Measurements from ENCODE around the gene NOTCH4. TPM values are rescaled to one million over a fixed set of nuclear protein-coding genes. Genes with fewer than 3 reads are reported as not detected.
A peak's percentile ranks its signal among the peaks of the same experiment; 100 is the strongest.

Gene NOTCH4
- total and polyA plus RNA-seq, 9 of the 15 experiments (the other 6 are each of a cell fraction or from before 2014, with no cell fraction given) = 0.24 to 4.3 (median 1.7) TPM

DNA sequence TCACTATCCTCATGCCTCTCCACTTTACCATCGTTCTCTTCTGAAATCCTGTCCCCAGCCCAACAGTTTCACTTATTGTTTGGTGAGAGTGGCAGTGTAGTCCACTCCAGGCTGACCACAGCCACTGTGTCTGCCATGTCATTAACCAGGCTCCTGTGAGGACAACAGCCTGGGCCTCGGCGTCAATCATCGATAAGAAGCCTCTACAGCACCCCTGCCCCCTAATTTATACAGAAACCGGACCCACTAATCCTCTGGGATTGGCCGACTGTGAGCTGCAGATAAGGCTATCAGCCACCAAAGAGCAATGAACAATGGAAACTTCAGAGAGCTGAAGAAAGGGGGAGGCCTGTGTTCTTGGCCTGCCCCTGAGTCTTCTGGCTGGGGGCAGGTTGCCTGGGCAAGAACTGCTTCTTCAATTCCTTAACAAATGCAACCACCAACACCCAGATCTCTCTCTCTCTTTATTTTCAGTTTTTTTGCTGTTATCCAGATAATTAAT is 56.1 kb downstream of the NOTCH4 start (continued):
- TF ChIP-seq, protein P1, sequence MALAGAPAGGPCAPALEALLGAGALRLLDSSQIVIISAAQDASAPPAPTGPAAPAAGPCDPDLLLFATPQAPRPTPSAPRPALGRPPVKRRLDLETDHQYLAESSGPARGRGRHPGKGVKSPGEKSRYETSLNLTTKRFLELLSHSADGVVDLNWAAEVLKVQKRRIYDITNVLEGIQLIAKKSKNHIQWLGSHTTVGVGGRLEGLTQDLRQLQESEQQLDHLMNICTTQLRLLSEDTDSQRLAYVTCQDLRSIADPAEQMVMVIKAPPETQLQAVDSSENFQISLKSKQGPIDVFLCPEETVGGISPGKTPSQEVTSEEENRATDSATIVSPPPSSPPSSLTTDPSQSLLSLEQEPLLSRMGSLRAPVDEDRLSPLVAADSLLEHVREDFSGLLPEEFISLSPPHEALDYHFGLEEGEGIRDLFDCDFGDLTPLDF (CRISPR knock-in tag; IDR thresholded peaks at IDR 0.05) = no peak
- TF ChIP-seq CREB1 (IDR thresholded peaks at IDR 0.05) (peak; percentile 60; the same call in 1 of the 2 replicates), CREB1 (CRISPR knock-in tag; IDR thresholded peaks at IDR 0.05) (no peak), SRF (CRISPR knock-in tag; IDR thresholded peaks at IDR 0.05) (0 out of 4 replicates have a peak, but pooled peaks of 1 of the 2 experiments have one; percentile 14), BHLHE40 (IDR thresholded peaks at IDR 0.05; ENCODE audit: low read length) (peak; percentile 61), SLC30A9 (CRISPR knock-in tag; IDR thresholded peaks at IDR 0.05) (no peak), MAFG (tag; conservative IDR thresholded peaks at IDR 0.05) (peak; percentile 62), HDAC3 (IDR thresholded peaks at IDR 0.05; ENCODE audit: borderline replicate concordance, partially characterized antibody) (peak; percentile 78), SMARCC2 (IDR thresholded peaks at IDR 0.05; ENCODE audit: low read depth) (peak; percentile 90), ZNF445 (CRISPR knock-in tag; IDR thresholded peaks at IDR 0.05; ENCODE audit: low read depth) (no peak), XRCC4 (IDR thresholded peaks at IDR 0.05; ENCODE audit: extremely low read depth, insufficient read depth, insufficient read length) (no peak), NCOA2 (IDR thresholded peaks at IDR 0.05; ENCODE audit: partially characterized antibody in 2 of 2) (no peak), SAFB2 (IDR thresholded peaks at IDR 0.05; ENCODE audit: borderline replicate concordance, low read depth, low read length, severe bottlenecking) (no peak), RBBP5 (IDR thresholded peaks at IDR 0.05; ENCODE audit: borderline replicate concordance, insufficient read depth, low read length, poor library complexity, severe bottlenecking) (peak; percentile 21), ZBTB7A (IDR thresholded peaks at IDR 0.05; ENCODE audit: borderline replicate concordance, control insufficient read depth, low read depth, low read length) (peak; percentile 64; the same call in 1 of the 2 replicates), MYNN (IDR thresholded peaks at IDR 0.05) (peak; percentile 83), MYNN (CRISPR knock-in tag; IDR thresholded peaks at IDR 0.05) (no peak)
- TF ChIP-seq, protein P2, sequence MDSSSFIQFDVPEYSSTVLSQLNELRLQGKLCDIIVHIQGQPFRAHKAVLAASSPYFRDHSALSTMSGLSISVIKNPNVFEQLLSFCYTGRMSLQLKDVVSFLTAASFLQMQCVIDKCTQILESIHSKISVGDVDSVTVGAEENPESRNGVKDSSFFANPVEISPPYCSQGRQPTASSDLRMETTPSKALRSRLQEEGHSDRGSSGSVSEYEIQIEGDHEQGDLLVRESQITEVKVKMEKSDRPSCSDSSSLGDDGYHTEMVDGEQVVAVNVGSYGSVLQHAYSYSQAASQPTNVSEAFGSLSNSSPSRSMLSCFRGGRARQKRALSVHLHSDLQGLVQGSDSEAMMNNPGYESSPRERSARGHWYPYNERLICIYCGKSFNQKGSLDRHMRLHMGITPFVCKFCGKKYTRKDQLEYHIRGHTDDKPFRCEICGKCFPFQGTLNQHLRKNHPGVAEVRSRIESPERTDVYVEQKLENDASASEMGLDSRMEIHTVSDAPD (CRISPR knock-in tag; IDR thresholded peaks at IDR 0.05) = 0 out of 2 replicates have a peak, but pooled peaks have one; percentile 68
- TF ChIP-seq, protein P3, sequence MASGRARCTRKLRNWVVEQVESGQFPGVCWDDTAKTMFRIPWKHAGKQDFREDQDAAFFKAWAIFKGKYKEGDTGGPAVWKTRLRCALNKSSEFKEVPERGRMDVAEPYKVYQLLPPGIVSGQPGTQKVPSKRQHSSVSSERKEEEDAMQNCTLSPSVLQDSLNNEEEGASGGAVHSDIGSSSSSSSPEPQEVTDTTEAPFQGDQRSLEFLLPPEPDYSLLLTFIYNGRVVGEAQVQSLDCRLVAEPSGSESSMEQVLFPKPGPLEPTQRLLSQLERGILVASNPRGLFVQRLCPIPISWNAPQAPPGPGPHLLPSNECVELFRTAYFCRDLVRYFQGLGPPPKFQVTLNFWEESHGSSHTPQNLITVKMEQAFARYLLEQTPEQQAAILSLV (tag; IDR thresholded peaks at IDR 0.05) = peak; percentile 81
- TF ChIP-seq, protein P4, sequence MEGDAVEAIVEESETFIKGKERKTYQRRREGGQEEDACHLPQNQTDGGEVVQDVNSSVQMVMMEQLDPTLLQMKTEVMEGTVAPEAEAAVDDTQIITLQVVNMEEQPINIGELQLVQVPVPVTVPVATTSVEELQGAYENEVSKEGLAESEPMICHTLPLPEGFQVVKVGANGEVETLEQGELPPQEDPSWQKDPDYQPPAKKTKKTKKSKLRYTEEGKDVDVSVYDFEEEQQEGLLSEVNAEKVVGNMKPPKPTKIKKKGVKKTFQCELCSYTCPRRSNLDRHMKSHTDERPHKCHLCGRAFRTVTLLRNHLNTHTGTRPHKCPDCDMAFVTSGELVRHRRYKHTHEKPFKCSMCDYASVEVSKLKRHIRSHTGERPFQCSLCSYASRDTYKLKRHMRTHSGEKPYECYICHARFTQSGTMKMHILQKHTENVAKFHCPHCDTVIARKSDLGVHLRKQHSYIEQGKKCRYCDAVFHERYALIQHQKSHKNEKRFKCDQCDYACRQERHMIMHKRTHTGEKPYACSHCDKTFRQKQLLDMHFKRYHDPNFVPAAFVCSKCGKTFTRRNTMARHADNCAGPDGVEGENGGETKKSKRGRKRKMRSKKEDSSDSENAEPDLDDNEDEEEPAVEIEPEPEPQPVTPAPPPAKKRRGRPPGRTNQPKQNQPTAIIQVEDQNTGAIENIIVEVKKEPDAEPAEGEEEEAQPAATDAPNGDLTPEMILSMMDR (IDR thresholded peaks at IDR 0.05 in 2 of 3, conservative IDR thresholded peaks at IDR 0.05 in 1 of 3; ENCODE audit: insufficient read depth in 2 of 3, low read depth in 1 of 3, low read length in 3 of 3) = no peak
- TF ChIP-seq, protein P5, sequence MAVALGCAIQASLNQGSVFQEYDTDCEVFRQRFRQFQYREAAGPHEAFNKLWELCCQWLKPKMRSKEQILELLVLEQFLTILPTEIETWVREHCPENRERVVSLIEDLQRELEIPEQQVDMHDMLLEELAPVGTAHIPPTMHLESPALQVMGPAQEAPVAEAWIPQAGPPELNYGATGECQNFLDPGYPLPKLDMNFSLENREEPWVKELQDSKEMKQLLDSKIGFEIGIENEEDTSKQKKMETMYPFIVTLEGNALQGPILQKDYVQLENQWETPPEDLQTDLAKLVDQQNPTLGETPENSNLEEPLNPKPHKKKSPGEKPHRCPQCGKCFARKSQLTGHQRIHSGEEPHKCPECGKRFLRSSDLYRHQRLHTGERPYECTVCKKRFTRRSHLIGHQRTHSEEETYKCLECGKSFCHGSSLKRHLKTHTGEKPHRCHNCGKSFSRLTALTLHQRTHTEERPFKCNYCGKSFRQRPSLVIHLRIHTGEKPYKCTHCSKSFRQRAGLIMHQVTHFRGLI (CRISPR knock-in tag; IDR thresholded peaks at IDR 0.05) = peak; percentile 77; the same call in 1 of the 2 replicates

Measured in K562 (cell line).